ENCODE measurements around the gene STEAP3.
"Not testable (repeated sequence)": the region's sequence is repeated elsewhere in the genome, so short reads cannot be mapped to it uniquely, and the experiment has no call there.

STEAP3 gene

GRCh38 chr2:119264781-119265692 lies 41.4 kb downstream of the STEAP3 start:
- peak in 1 of 2 donors; percentile 15 for DNase-seq

- no peak for DNase-seq
These were observed 42.0 kb downstream of the STEAP3 start for GRCh38 chr2:119265693-119266066.

GRCh38 chr2:119266091-119266589 lies 42.5 kb downstream of the STEAP3 start:
- no peak for DNase-seq

- DNase-seq: no peak
These were observed 44.0 kb downstream of the STEAP3 start for GRCh38 chr2:119267604-119268003.

DNA sequence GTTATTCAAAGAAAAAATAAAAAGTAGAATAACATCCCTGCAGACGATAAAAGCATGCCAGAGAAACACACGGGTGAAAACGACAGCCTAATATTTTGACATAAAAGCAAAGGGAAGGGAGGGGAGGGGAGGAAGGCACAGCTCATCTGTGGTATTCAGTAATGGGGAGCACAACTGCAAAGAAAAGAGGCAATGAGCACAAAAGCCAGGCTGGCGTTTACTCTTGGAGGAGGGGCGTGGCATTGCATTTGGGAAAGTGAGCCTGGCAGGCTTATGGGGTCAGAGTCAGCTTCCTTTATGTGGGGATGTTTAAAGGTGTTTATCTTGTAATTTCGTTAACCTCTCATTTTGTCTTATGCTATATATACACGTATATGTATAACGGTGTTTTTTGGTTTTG lies 53.2 kb downstream of the STEAP3 start:
- no peak for DNase-seq

DNA sequence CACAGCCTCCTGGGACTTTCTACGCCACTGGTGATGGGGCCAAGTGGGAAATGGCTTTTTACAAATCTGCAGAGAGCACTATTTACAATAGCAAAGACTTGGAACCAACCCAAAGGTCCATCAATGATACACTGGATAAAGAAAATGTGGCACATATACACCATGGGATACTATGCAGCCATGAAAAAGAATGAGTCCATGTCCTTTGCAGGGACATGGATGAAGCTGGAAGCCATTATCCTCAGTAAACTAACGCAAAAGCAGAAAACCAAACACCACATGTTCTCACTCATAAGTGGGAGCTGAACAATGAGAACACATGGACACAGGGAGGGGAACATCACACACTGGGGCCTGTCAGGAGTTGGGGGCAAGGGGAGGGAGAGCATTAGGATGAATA lies 54.8 kb downstream of the STEAP3 start:
- not testable (repeated sequence) for DNase-seq

DNA sequence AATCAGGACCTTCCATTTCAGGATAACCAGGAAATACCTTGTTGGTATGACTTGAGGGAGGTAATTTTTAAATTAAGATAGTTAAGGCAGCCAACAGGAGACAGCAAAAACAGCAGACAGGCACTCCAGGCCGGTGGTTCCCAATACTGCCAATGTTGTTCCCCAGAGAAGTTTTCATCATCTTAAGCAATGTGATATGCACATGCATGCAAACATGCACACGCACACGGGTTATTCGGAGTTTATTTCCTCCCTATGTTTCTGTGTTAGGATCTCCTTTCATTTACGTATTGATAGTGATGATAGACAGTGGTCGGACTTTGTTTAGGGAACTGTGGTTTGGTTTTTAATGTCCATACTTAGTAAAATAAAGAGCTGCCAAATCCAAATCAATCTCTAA lies 55.3 kb downstream of the STEAP3 start:
- no peak for DNase-seq

GRCh38 chr2:119279666-119280065 lies 56.0 kb downstream of the STEAP3 start:
- no peak for DNase-seq

- DNase-seq: no peak
These were observed 57.0 kb downstream of the STEAP3 start for GRCh38 chr2:119280680-119281079.

GRCh38 chr2:119282146-119282995 lies 58.7 kb downstream of the STEAP3 start:
- DNase-seq: no peak

DNA sequence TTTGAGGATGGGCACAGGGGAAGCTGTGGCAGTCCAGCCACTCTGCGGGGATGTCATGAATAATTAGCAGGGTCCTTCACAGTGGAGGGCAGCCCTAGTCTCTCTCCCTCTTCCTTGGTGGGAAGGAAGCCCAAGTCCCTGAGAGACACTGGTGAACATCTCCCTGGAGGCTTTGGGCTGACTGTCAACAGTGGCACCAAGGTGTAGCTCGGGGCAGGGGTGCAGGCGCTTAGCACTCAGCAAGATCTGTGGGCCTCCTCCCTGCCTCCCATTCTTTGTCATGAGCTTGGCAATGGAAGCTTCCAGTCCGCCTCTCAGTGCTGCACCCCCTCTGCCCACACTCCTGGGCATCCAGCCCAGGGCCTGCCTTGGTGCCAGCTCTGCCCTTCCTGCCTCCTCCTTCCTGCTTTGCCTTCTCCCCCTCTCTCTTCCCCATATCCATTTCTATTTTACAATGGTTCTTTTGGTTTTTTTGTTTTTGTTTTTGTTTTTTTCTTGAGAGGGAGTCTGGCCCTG lies 59.4 kb downstream of the STEAP3 start:
- peak; percentile 79 to 85 for DNase-seq

DNA sequence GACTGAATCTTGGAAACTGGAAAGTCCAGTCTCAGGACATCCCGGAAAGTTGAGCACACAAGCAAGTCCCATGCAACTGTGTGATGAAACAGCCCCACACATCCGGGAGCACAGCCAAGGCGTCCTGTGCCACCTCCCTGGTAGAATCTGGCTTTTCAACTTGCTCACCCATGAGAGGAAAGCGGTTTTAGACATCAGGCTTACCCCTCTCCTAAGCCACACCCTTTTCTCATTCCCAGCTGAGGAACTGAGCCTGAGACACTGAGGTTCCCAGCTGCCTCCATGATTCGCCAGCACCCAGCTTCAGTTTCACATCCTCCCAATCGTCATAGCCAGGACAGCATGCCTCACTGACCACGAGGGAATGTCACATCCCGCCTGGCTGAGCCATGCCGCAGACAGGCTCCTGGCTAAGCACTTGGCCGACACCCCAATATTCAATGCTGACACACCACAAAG lies 60.3 kb downstream of the STEAP3 start:
- DNase-seq: peak in 1 of 2 donors; percentile 50

DNA sequence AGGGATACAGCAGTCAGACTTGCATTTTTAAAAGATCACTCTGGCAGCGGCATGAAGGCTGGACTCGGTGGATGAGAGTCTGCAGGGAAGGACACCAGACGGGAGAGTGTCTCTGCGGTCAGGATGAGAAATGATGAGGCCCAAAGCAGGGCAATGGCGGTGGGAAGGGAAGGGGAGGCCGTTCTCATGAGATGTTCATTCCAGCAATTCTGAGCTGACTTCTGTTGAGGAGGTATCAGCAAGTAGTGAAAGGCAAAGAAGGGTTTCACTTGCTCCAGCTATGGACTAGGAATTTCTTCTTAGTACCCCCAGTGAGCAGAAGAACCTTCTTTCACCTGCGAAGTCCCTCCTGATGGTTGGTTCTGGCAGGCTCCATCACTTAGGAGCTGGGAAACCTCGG lies 63.0 kb downstream of the STEAP3 start:
- DNase-seq: no peak

DNA sequence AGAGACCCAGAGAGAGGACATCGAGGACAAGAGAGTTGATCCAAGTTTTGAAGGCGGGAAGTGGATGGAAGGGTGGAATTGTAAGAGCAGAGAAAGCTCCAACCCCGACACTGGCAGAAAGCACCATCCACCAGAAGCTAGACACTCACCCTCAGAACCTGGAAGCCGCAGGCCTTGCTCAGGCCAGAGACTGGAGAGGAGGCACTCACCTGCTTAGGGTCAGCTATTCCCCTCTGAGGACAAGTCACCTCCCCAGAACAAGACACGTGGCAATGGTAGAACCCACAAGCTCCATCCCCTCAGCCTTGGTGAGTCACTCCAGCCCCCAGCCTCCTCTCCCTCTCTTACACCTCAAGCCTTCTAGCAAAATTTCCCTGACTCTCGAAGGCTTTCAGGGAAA lies 64.9 kb downstream of the STEAP3 start:
- DNase-seq: no peak

- DNase-seq: peak in 1 of 2 donors; percentile 20
These were observed 65.5 kb downstream of the STEAP3 start for GRCh38 chr2:119289093-119289492.

DNA sequence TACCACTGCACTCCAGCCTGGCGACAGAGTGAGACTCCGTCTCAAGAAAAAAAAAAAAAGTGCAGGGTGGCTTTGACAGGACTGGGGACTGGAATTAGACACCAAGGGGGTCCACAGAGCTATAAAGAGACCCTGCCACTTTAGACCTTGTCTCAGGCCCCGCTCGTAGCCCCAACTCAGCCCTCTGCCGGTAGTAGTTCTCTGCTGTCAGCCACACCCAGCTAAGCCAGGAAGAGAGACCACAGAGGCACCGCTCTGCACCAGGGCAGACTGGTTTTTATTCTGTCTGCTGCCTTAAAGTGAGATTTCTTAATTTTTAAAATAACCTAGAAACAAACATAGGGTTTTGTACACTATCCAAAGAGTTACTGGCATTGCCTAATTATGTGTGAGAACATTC lies 66.0 kb downstream of the STEAP3 start:
- DNase-seq: no peak

- peak in 1 of 2 donors; percentile 38 for DNase-seq
These were observed 67.4 kb downstream of the STEAP3 start for GRCh38 chr2:119290859-119291587.

DNA sequence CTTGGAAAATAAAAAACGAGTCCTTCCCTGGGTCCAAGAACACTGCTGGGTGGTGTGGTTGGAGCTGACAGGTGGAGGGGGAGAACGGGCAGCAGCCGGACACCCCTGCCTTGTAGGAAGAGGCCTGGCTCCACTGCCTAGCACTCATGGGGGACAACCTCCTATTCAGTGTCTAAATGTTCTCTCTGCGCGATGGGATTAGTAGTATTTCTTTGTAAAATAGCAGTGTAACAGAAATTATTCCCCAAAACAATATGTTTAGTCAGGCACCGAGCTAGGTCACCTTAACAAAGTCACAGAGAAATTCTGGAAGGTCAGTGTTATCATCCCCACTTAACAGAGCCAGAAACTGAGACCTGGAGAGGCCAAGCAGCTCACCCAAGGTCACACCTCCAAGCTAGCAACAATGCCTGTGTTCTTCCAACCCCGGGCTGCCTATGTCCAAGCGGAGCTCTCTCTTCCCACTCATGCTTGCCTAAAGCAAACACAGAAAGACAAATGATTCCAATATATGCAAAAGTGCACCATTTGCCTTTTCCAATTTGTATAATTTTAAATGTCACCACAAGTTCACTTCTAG lies 68.0 kb downstream of the STEAP3 start:
- no peak for DNase-seq

DNA sequence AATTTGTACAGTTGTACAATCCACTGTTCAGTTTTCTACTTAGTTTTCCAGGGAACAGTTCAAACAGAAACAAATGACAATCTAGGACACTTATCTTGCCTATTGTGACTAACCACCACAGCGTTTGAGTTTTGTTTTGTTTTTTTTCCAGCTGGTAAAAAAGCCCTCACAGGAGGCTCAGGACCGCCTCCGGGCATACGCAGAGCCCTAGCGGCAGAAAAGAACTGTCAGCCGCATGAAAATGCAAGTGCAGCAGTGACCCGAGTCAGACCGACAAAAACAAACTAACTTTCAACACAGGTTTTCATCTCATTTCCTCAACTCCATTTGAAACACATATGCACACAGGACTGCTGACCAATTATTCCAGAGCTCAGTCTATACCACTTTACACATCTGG lies 68.6 kb downstream of the STEAP3 start:
- no peak for DNase-seq

DNA sequence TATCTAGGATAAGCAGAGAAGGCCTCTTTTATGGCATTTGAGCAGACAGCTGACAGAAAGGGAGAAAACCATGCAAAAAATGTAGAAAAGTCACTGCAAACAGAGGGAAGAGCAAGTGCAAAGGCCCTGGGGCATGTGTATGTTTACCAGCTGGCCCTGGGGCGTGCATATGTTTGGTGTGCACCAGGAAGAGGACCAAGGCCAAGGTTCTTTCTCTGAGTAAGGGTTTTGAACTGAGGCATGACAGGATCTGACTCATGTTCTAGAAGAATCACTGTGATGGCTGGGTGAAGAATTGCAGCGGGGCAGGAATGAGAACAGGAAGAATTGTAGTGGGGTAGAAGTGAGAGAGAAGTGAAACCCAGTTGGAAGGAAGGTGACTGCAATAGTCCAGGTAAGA lies 69.6 kb downstream of the STEAP3 start:
- DNase-seq: no peak

GRCh38 chr2:119293900-119294299 lies 70.3 kb downstream of the STEAP3 start:
- DNase-seq: no peak

- no peak for DNase-seq
These were observed 71.0 kb downstream of the STEAP3 start for GRCh38 chr2:119294671-119295070.
